Caco-2 (cell line): ENCODE data around the gene CCDC3. TPM values are rescaled to one million over a fixed set of nuclear protein-coding genes. Genes with fewer than 3 reads are reported as not detected.

Experiments used
- BruUV-seq: library from RNA; stranded (reverse); fragments of 400-500 nt; replicated peaks from 2 replicates; lab custom pipeline; 2021; lab: Mats Ljungman, UMichigan
- CTCF ChIA-PET: fragments of 300-600 bp; sonication (Branson Sonifier 250); formaldehyde crosslinking; loops from one replicate; lab custom pipeline; 2022; ENCODE audit warnings: antibody characterized with exemption; lab: Charles Lee
- POLR2A ChIA-PET: fragments of 300-600 bp; sonication (Branson Sonifier 250); formaldehyde crosslinking; loops from one replicate; lab custom pipeline; 2022; ENCODE audit warnings: antibody characterized with exemption; lab: Charles Lee
- DNase-seq, 2 experiments: peaks; one replicate each; pipeline versions ENCODE4 v3.0.0 to v3.0.0-alpha.2; 2020 to 2022
- H3K27me3 ChIP-seq: replicated peaks from 2 replicates; pipeline ENCODE4 v1.6.0; 2011; ENCODE audit warnings: low read length; ENCODE audit not compliant: control insufficient read depth, insufficient read depth
- H3K36me3 ChIP-seq: 2 replicates; pipeline ENCODE4 v1.5.1; 2011; ENCODE audit warnings: low read length; ENCODE audit not compliant: control insufficient read depth, insufficient read depth
- H3K4me1 ChIP-seq: fragments of 250-450 bp; sonication (Bioruptor Pico); 2 replicates; pipeline ENCODE4 v1.5.1; 2020; ENCODE audit warnings: mild to moderate bottlenecking
- H3K4me3 ChIP-seq: 2 replicates; pipeline ENCODE4 v1.5.1; 2011; ENCODE audit warnings: low read depth, mild to moderate bottlenecking, control low read depth, low read length
- H3K9me3 ChIP-seq: fragments of 250-450 bp; sonication (Bioruptor Pico); 2 replicates; pipeline ENCODE4 v1.5.1; 2020; ENCODE audit warnings: mild to moderate bottlenecking, moderate library complexity
- H3K27ac Mint-ChIP-seq: one replicate; pipeline ENCODE4 v1.8.0; 2022; ENCODE audit warnings: mixed read lengths; ENCODE audit not compliant: unreplicated experiment
- H3K27me3 Mint-ChIP-seq: one replicate; pipeline ENCODE4 v1.8.0; 2022; ENCODE audit warnings: mixed read lengths; ENCODE audit not compliant: insufficient read depth, unreplicated experiment
- H3K36me3 Mint-ChIP-seq: one replicate; pipeline ENCODE4 v1.8.0; 2022; ENCODE audit warnings: mild to moderate bottlenecking, mixed read lengths; ENCODE audit not compliant: insufficient read depth, unreplicated experiment
- H3K4me1 Mint-ChIP-seq: one replicate; pipeline ENCODE4 v1.8.0; 2022; ENCODE audit warnings: low read depth, mixed read lengths; ENCODE audit not compliant: unreplicated experiment
- H3K4me3 Mint-ChIP-seq: one replicate; pipeline ENCODE4 v1.8.0; 2022; ENCODE audit warnings: mild to moderate bottlenecking, moderate library complexity, mixed read lengths; ENCODE audit not compliant: unreplicated experiment
- H3K9me3 Mint-ChIP-seq: one replicate; pipeline ENCODE4 v1.8.0; 2022; ENCODE audit warnings: mixed read lengths; ENCODE audit not compliant: unreplicated experiment
- CTCF ChIP-seq, 2 experiments: fragments of 200-600 bp in 1 of 2; IDR thresholded peaks; 1 replicate in 1 of 2; 2 replicates in 1 of 2; pipeline versions ENCODE4 v1.5.1 to v1.8.0; 2011 to 2022; ENCODE audit warnings: antibody characterized with exemption in 1 of 2, control low read depth in 1 of 2, inconsistent platforms in 1 of 2, low read depth in 1 of 2, low read length in 1 of 2, mild to moderate bottlenecking in 1 of 2, moderate library complexity in 1 of 2; ENCODE audit not compliant: insufficient read depth in 1 of 2, severe bottlenecking in 1 of 2, unreplicated experiment in 1 of 2
- intact Hi-C: fragments of 100-400 bp; cut with micrococcal nuclease; formaldehyde crosslinking; loops from one replicate; pipeline ENCODE4 v1.10.0; 2022; ENCODE audit not compliant: unreplicated experiment
- total RNA-seq: library from RNA; stranded (reverse); gene quantifications from 2 replicates; pipeline ENCODE4 v1.2.3, GENCODE V29; 2022

The CCDC3 gene
- total RNA-seq, 1 experiment from 2014 or later, result 3.2 TPM

GRCh38 chr10:12943425-12943824, 58.1 kb downstream of the CCDC3 start:
- TF ChIP-seq CTCF (IDR thresholded peaks at IDR 0.05; ENCODE audit: insufficient read depth in 1 of 2, low read depth in 1 of 2, low read length in 1 of 2, severe bottlenecking in 1 of 2, unreplicated experiment in 1 of 2), result no peak
- no peak overlapping the region for H3K27ac Mint-ChIP-seq
- H3K4me3 ChIP-seq, result no peak overlapping the region
- H3K36me3 Mint-ChIP-seq, result no peaks in the 10 kb centered on the region
- no peak overlapping the region for H3K4me3 Mint-ChIP-seq
- no peaks in the 10 kb centered on the region for H3K9me3 Mint-ChIP-seq
- H3K27me3 Mint-ChIP-seq, result no peaks in the 10 kb centered on the region
- H3K9me3 ChIP-seq, result peaks cover 7% of the 10 kb centered on the region; the same call in 1 of the 2 replicates
- H3K4me1 ChIP-seq, result no peaks in the 10 kb centered on the region
- DNase-seq, result no peak
- POLR2A ChIA-PET, result no interaction called here
- intact Hi-C loops, result no loop called here
- H3K36me3 ChIP-seq, result no peaks in the 10 kb centered on the region
- BruUV-seq, result no TSS peak
- CTCF ChIA-PET, result no interaction called here
- no peaks in the 10 kb centered on the region for H3K4me1 Mint-ChIP-seq
- no peaks in the 10 kb centered on the region for H3K27me3 ChIP-seq

- TF ChIP-seq CTCF (IDR thresholded peaks at IDR 0.05; ENCODE audit: insufficient read depth in 1 of 2, low read depth in 1 of 2, low read length in 1 of 2, severe bottlenecking in 1 of 2, unreplicated experiment in 1 of 2), result no peak
- Mint-ChIP-seq H3K4me3 (no peak overlapping the region), H3K36me3 (no peaks in the 10 kb centered on the region), H3K4me1 (no peaks in the 10 kb centered on the region), H3K9me3 (no peaks in the 10 kb centered on the region), H3K27me3 (peaks cover 2% of the 10 kb centered on the region), H3K27ac (no peak overlapping the region)
- Histone ChIP-seq H3K4me3 (no peak overlapping the region), H3K9me3 (peaks cover 7% of the 10 kb centered on the region; the same call in 1 of the 2 replicates), H3K4me1 (no peaks in the 10 kb centered on the region), H3K36me3 (no peaks in the 10 kb centered on the region), H3K27me3 (no peaks in the 10 kb centered on the region)
- CTCF ChIA-PET, result interaction anchor here (1.3 kb wide), 1 partner anchor 18 kb away, joined by 4 read pairs; no protein-coding TSS in a partner anchor
- no TSS peak for BruUV-seq
- POLR2A ChIA-PET, result no interaction called here
- intact Hi-C loops, result no loop called here
- DNase-seq, result no peak
Observed at GRCh38 chr10:12941966-12942365, 59.5 kb downstream of the CCDC3 start.

GRCh38 chr10:12940791-12941190, 60.7 kb downstream of the CCDC3 start:
- Histone ChIP-seq H3K27me3 (0 out of 2 replicates have a peak, but pooled peaks cover 2% of the 10 kb centered on the region), H3K9me3 (peaks cover 7% of the 10 kb centered on the region; the same call in 1 of the 2 replicates), H3K36me3 (no peaks in the 10 kb centered on the region), H3K4me3 (no peak overlapping the region), H3K4me1 (no peaks in the 10 kb centered on the region)
- Mint-ChIP-seq H3K9me3 (no peaks in the 10 kb centered on the region), H3K4me1 (no peaks in the 10 kb centered on the region), H3K4me3 (no peak overlapping the region), H3K27me3 (peaks cover 3% of the 10 kb centered on the region), H3K27ac (no peak overlapping the region), H3K36me3 (no peaks in the 10 kb centered on the region)
- POLR2A ChIA-PET, result no interaction called here
- no peak for TF ChIP-seq CTCF (IDR thresholded peaks at IDR 0.05; ENCODE audit: insufficient read depth in 1 of 2, low read depth in 1 of 2, low read length in 1 of 2, severe bottlenecking in 1 of 2, unreplicated experiment in 1 of 2)
- no peak for DNase-seq
- intact Hi-C loops, result no loop called here
- CTCF ChIA-PET, result interaction anchor here (0.6 kb wide), 1 partner anchor 39 kb away, joined by 3 read pairs; no protein-coding TSS in a partner anchor
- BruUV-seq, result no TSS peak
